GM12878 (cell line): ENCODE data around the gene MMP11. TPM values are rescaled to one million over a fixed set of nuclear protein-coding genes. Genes with fewer than 3 reads are reported as not detected.
A peak's percentile ranks its signal among the peaks of the same experiment; 100 is the strongest.

Experiments used
- ATAC-seq: fragments of 200-7000 bp; cut with Tn5 transposase; 3 replicates; pipeline ENCODE4 v1.9.1; 2020; ENCODE audit warnings: mild to moderate bottlenecking, moderate library complexity
- BruUV-seq: library from RNA; stranded (reverse); fragments of 400-500 nt; replicated peaks from 2 replicates; lab custom pipeline; 2021; lab: Mats Ljungman, UMichigan
- CTCF ChIA-PET: fragments of 300-600 bp; sonication (Branson Sonifier 250); formaldehyde crosslinking; extraction: SDS; loops from one replicate; lab custom pipeline; 2021; ENCODE audit warnings: inconsistent platforms; lab: Yijun Ruan, JAX
- POLR2A ChIA-PET: fragments of 350-600 bp; formaldehyde crosslinking; extraction: SDS; loops from one replicate; lab custom pipeline; 2021; ENCODE audit warnings: inconsistent platforms; lab: Charles Lee
- RAD21 ChIA-PET: fragments of 300-600 bp; sonication (Branson Sonifier 250); formaldehyde crosslinking; loops from one replicate; lab custom pipeline; 2023; ENCODE audit warnings: antibody characterized with exemption; ENCODE audit not compliant: unreplicated experiment; lab: Charles Lee
- SMC1A ChIA-PET: fragments of 300-600 bp; sonication (Branson Sonifier 250); formaldehyde crosslinking; loops from one replicate; lab custom pipeline; 2023; ENCODE audit not compliant: unreplicated experiment, uncharacterized antibody; lab: Charles Lee
- DNase-seq: peaks from one replicate; pipeline ENCODE4 v3.0.0-alpha.2; 2011; ENCODE audit warnings: low read depth, low spot score
- FAIRE-seq: peaks from 3 replicates; lab custom pipeline; 2011; peaks lifted over from hg19 to GRCh38; lab: Jason Lieb, UNC
- H2AFZ ChIP-seq: 2 replicates; pipeline ENCODE4 v1.6.0; 2011; ENCODE audit warnings: low read depth, low read length, control low read depth; ENCODE audit not compliant: control insufficient read depth
- H3K27ac ChIP-seq: 2 replicates; pipeline ENCODE4 v1.5.1; 2011; ENCODE audit warnings: control low read depth; ENCODE audit not compliant: control insufficient read depth, insufficient read depth
- H3K27me3 ChIP-seq, 2 experiments: replicated peaks in 1 of 2; 2 replicates each; pipeline versions ENCODE4 v1.6.0 to v1.6.1; 2011; ENCODE audit warnings: low read length in 1 of 2; ENCODE audit not compliant: control insufficient read depth in 2 of 2, insufficient read depth in 2 of 2
- H3K36me3 ChIP-seq, 2 experiments: 2 replicates each; pipeline ENCODE4 v1.5.1; 2011; ENCODE audit warnings: low read length in 1 of 2; ENCODE audit not compliant: control insufficient read depth in 2 of 2, insufficient read depth in 2 of 2
- H3K4me1 ChIP-seq: 2 replicates; pipeline ENCODE4 v1.6.1; 2011; ENCODE audit warnings: mild to moderate bottlenecking, low read length, moderate library complexity, mixed read lengths; ENCODE audit not compliant: control insufficient read depth, insufficient read depth
- H3K4me2 ChIP-seq: 2 replicates; pipeline ENCODE4 v1.6.0; 2011; ENCODE audit warnings: control low read depth; ENCODE audit not compliant: control insufficient read depth, insufficient read depth
- H3K4me3 ChIP-seq: fragments of 200-600 bp; sonication (generic); 2 replicates; pipeline ENCODE4 v1.5.1; 2016
- H3K79me2 ChIP-seq: 2 replicates; pipeline ENCODE4 v1.6.0; 2011; ENCODE audit warnings: low read length; ENCODE audit not compliant: control insufficient read depth, insufficient read depth
- H3K9ac ChIP-seq: 2 replicates; pipeline ENCODE4 v1.8.0; 2011; ENCODE audit warnings: low read length, control low read depth, mixed read lengths; ENCODE audit not compliant: control insufficient read depth, insufficient read depth
- H3K9me3 ChIP-seq: replicated peaks from 3 replicates; pipeline ENCODE4 v1.5.1; 2011; ENCODE audit warnings: mild to moderate bottlenecking, low read length; ENCODE audit not compliant: control insufficient read depth, insufficient read depth
- H4K20me1 ChIP-seq: 2 replicates; pipeline ENCODE4 v1.6.0; 2011; ENCODE audit not compliant: control insufficient read depth, insufficient read depth
- ASH2L ChIP-seq: fragments of 300-600, 200-600 bp; sonication (generic); IDR thresholded peaks from 2 replicates; pipeline ENCODE4 v1.6.1; 2017; ENCODE audit warnings: low read depth, mild to moderate bottlenecking, borderline replicate concordance
- BRCA1 ChIP-seq: IDR thresholded peaks from 2 replicates; pipeline ENCODE4 v1.6.1; 2011; ENCODE audit warnings: low read depth, low read length, improper control_type of control experiment
- KAT2A ChIP-seq: conservative IDR thresholded peaks from 2 replicates; pipeline ENCODE4 v1.6.1; 2011; ENCODE audit warnings: low read depth, low read length; ENCODE audit not compliant: control insufficient read depth
- RCOR1 ChIP-seq: conservative IDR thresholded peaks from 2 replicates; pipeline ENCODE4 v1.6.1; 2012; ENCODE audit warnings: low read depth, low read length, improper control_type of control experiment
- REST ChIP-seq: IDR thresholded peaks from 2 replicates; pipeline ENCODE4 v1.6.1; 2012; ENCODE audit warnings: mild to moderate bottlenecking, low read depth, low read length
- SIX5 ChIP-seq: IDR thresholded peaks from 2 replicates; pipeline ENCODE4 v1.6.1; 2011; ENCODE audit warnings: mild to moderate bottlenecking, low read depth, low read length, moderate library complexity; ENCODE audit not compliant: severe bottlenecking
- SPI1 ChIP-seq: IDR thresholded peaks from 2 replicates; pipeline ENCODE4 v1.6.1; 2011; ENCODE audit warnings: low read depth, mild to moderate bottlenecking, low read length, moderate library complexity, borderline replicate concordance; ENCODE audit not compliant: insufficient read depth
- WGBS: methylation state at CpG from one replicate; pipeline ENCODE4 v1.1.6; 2016; ENCODE audit warnings: low lambda C conversion rate; ENCODE audit not compliant: insufficient replicate concordance, insufficient coverage; ENCODE audit errors: missing lambda C conversion rate; 5-methylcytosine and 5-hydroxymethylcytosine counted together
- in situ Hi-C: fragments of 300-500 bp; cut with MboI; formaldehyde crosslinking; loops from 9 replicates; pipeline ENCODE4 v1.14.3; 2018; ENCODE audit warnings: mixed read lengths
- intact Hi-C: fragments of 100-400 bp; cut with micrococcal nuclease; formaldehyde crosslinking; loops from one replicate; pipeline ENCODE4 v1.14.2; 2022; ENCODE audit not compliant: unreplicated experiment
- polyA plus RNA-seq, 11 experiments: library from polyadenylated mRNA; depleted of rRNA in 4 of 11; unstranded in 6 of 11; stranded (reverse) in 5 of 11; fragments of >200 nt; fragmentation: Nextera tagmentation in 4 of 11; fragmentation: Illumina TruSeq in 1 of 11; extraction: Ambion mirVana in 4 of 11; extraction: Trizol in 1 of 11; gene quantifications; 1 replicate in 1 of 11; 2 replicates in 10 of 11; pipeline versions ENCODE4 v1.2.1 to v1.2.3, GENCODE V29; 2011 to 2016; ENCODE audit warnings: inconsistent platforms in 2 of 11, missing spikeins in 2 of 11, low read depth in 1 of 11
- total RNA-seq, 4 experiments: library from RNA; depleted of rRNA in 3 of 4; stranded (reverse); fragments of >200 nt in 3 of 4; fragmentation: Illumina TruSeq in 1 of 4; extraction: Trizol in 1 of 4; gene quantifications; 2 replicates each; pipeline versions ENCODE4 v1.2.1 to v1.2.3, GENCODE V29; 2013 to 2021

MMP11 gene
- total and polyA plus RNA-seq, 10 of the 15 experiments (the other 5 are each of a cell fraction or from before 2014, with no cell fraction given), result 0.03 to 1.1 (median 0.31) TPM; not detected in 2

- Histone ChIP-seq H3K36me3 (peaks cover 14 to 17% of the 10 kb centered on the region in 2 experiments), H3K79me2 (peaks cover 50% of the 10 kb centered on the region)
Observed at GRCh38 chr22:23790819-23791737, 18.4 kb downstream of the MMP11 start.

More at GRCh38 chr22:23790819-23791737, 18.4 kb downstream of the MMP11 start:
- Histone ChIP-seq H3K4me1 (peaks cover 11% of the 10 kb centered on the region), H4K20me1 (0 out of 2 replicates have a peak, but pooled peaks cover 4% of the 10 kb centered on the region), H3K4me3 (no peak overlapping the region), H3K4me2 (no peak overlapping the region), H3K9me3 (no peaks in the 10 kb centered on the region)
- no peak for DNase-seq
- BruUV-seq, result no TSS peak
- intact Hi-C loops, result no loop called here
- in situ Hi-C loops, result no loop called here
- ChIA-PET RAD21 (interaction anchor here (1.5 kb wide), 1 partner anchor 55 kb away, joined by 3 read pairs; no protein-coding TSS in a partner anchor), POLR2A (no interaction called here)
- no peak for TF ChIP-seq KAT2A
- no peak for TF ChIP-seq ASH2L
- TF ChIP-seq RCOR1, result no peak
- TF ChIP-seq SPI1, result peak; percentile 56; the same call in 1 of the 2 replicates
- no peak for TF ChIP-seq BRCA1
- no peak for TF ChIP-seq SIX5
- no peak for TF ChIP-seq REST
- TF ChIP-seq, all 136 proteins: peak for 1
- WGBS, result 76% methylated on average over 11 of the region's 11 CpGs
- Histone ChIP-seq H2AFZ (no peak overlapping the region), H3K9ac (no peak overlapping the region), H3K27me3 (no peaks in the 10 kb centered on the region), H3K27ac (no peak overlapping the region)
- ATAC-seq, result no peak
- CTCF ChIA-PET, result no interaction called here
- SMC1A ChIA-PET, result no interaction called here
- FAIRE-seq, result no peak
